HG03175 (cell line): Measurements from ENCODE around the gene RFESD.

Experiments used
- ATAC-seq: cut with Tn5 transposase; IDR thresholded peaks from one replicate; pipeline ENCODE4 v1.9.1; 2021; ENCODE audit warnings: mild to moderate bottlenecking, moderate library complexity; ENCODE audit not compliant: unreplicated experiment

The RFESD gene

GRCh38 chr5:95646569-95647431 lies at the start of gene RFESD:
RFESD (plus strand) TSS chr5:95646777; CDS start chr5:95652272, 5,495 bp downstream.
- peak; percentile 98 for ATAC-seq

GRCh38 chr5:95599252-95599651 lies 47.3 kb upstream of the RFESD start:
- ATAC-seq = no peak

DNA sequence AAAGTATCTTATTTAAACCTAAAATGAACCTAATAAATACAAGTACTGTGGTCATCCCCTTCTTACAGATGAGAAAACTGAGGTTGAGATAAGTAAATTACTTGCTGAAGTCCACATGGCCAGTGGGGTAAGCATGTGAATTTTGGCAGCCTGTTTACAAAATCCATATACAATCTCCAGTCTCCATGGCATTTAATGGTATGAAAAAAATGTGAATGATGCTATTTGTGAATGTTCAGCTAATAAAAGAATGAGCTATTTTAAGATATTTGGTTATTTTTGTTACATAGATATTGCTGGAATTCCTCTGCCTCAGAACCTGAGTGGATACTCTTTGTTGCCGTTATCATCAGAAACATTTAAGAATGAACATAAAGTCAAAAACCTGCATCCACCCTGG lies 46.0 kb upstream of the RFESD start:
- no peak for ATAC-seq

DNA sequence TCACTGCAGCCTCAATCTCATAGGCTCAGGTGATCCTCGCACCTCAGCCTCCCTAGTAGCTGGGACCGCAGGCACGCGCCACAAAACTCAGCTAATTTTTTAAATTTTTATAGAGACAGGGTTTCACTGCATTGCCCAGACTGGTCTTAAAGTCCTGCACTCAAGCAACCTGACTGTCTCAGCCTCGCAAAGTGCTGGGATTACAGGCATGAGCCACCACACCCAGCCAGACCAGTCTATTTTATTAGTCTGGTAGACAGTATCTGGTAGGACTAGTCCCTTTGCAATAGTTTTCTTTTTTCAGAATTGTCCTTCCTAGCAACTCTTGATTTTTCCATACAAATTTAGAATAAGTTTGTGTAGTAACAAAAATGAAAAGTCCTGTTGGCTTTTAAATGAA lies 40.8 kb upstream of the RFESD start:
- no peak for ATAC-seq

DNA sequence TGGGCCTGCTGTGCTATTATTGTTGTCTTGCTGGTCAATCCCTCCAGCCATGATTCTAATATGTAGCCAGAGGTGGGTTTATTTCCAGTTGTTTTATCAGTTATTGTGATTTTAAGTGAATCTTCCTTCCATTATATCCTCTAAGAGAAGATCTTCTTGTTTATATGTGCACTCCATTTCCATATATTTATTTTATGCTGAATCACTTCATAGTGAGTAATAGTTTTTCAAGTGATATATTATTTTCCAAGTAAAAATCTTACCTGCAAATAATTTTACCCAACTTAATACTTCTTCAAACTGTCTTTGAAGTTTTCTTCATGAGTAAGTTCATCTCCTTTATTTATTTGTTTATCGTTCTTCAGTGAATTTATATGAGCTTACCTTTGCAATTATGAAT lies 40.2 kb upstream of the RFESD start:
- ATAC-seq = no peak

DNA sequence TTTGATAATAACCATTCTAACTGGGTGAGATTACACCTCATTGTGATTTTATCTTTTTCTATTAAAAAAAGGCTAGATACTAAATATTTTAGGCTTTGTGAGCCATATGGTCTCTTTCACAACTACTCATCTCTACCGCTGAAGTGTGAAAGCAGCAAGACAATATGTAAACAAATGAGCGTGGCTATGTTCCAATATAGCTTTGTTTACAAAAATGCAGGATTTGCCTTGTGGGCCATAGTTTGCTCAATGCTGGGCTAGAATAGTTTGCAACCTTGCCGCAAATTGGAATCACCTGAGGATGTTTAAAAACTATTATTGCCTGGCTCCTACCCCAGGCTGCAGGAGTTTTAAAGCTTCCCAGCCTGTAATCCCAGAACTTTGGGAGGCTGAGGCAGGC lies 36.9 kb upstream of the RFESD start:
- ATAC-seq = no peak

GRCh38 chr5:95610546-95610945 lies 36.0 kb upstream of the RFESD start:
- no peak for ATAC-seq

GRCh38 chr5:95611396-95611795 lies 35.2 kb upstream of the RFESD start:
- no peak for ATAC-seq

DNA sequence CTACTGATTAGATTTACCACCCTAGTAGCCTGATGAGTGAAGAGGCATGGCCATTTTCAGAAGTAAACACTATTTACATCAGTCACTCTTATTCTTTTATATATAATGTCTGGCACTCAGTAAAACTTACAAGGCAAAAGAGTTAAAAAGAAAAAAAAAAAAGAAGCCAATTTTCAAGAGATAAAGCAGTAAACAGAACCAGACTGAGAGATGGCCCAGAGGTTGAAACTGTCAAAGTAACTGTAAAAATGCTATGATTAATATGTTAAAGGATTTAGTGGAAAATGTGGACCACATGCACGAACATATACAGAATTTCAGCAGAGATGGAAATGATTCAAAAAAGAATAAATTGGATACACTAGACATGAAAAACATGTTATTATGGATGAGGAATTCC lies 33.1 kb upstream of the RFESD start:
- ATAC-seq = no peak

GRCh38 chr5:95615164-95615467 lies 31.5 kb upstream of the RFESD start:
- ATAC-seq = peak; percentile 74

- ATAC-seq = no peak
Measured at GRCh38 chr5:95617057-95617456, 29.5 kb upstream of the RFESD start.

- no peak for ATAC-seq
Measured at GRCh38 chr5:95619096-95619495, 27.5 kb upstream of the RFESD start.

- ATAC-seq = no peak
Measured at GRCh38 chr5:95619514-95620029, 27.0 kb upstream of the RFESD start.

DNA sequence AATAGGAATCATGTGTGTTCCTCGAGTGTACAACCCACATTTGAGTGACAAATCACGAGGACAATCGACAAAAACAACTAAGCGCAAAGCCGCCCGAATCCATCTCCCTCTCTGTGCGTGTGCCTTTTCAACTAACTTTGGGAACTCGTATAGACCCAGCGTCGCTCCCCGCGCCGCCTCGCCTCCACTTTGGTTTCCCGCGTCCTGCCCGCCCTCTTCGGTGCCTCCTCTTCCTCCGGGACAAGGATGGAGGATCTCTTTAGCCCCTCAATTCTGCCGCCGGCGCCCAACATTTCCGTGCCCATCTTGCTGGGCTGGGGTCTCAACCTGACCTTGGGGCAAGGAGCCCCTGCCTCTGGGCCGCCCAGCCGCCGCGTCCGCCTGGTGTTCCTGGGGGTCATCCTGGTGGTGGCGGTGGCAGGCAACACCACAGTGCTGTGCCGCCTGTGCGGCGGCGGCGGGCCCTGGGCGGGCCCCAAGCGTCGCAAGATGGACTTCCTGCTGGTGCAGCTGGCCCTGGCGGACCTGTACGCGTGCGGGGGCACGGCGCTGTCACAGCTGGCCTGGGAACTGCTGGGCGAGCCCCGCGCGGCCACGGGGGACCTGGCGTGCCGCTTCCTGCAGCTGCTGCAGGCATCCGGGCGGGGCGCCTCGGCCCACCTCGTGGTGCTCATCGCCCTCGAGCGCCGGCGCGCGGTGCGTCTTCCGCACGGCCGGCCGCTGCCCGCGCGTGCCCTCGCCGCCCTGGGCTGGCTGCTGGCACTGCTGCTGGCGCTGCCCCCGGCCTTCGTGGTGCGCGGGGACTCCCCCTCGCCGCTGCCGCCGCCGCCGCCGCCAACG lies 26.3 kb upstream of the RFESD start, which contains the start of gene GPR150:
TSS of gene GPR150 (plus strand) at position 58 of the 840 bp plus-strand sequence. CDS start at position 247, 189 bp downstream.
- peak; percentile 67 for ATAC-seq

GRCh38 chr5:95620870-95621838 lies 25.4 kb upstream of the RFESD start:
- peak; percentile 48 for ATAC-seq

DNA sequence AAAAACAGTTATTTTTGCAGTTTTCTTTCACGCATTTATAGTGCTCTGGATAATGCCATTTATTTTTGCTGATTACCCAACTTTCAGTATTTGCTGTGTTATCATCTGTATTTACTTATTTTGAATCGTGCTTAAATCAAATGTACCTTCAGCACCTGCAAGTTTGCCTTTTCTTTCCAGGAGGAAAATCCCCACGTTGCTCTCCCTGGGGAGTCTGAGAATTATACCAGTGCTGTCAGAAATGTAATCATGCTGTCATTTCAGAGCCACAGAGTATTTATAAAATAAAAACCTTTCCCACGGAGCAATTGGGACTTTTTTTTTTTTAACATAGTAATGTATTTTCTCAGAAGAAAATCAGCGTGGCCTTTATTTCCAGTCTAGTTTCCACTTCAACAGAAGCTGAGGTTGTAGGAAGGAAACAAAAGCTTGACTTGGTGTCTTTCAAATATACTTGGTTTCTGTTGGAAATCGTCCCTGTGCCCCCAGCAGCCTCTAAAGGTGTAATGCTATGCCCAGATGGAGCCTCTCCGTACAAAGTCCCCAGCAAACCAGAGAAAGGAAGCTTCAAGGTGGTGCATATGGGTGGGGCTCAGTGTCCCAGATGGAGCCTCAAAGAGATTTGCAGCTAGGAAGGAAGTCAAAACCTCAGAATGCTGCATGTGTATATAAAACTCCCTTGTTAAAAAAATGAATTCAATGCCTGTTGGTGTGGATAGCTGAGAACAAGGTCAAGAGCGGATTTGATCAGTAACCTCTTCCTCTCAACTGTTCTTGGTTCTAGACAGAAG lies 24.5 kb upstream of the RFESD start:
- no peak for ATAC-seq

DNA sequence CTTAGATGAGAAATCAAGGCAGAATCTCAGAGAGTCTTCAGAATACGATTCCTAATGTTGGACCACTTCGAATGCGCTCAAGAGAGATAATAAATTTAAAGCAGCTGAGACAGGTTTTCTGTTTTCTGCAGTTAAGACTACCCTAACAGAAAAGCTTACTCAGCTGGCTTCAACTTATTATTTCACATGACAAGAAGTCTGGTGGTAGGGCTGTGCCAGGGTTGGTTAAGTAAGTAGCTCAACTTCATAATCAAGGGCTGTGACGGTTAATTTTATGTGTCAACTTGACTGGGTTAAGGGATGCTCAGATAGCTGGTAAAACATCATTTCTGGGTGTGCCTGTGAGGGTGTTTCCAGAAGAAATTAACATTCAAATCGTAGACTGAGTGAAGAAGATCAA lies 22.9 kb upstream of the RFESD start:
- no peak for ATAC-seq

DNA sequence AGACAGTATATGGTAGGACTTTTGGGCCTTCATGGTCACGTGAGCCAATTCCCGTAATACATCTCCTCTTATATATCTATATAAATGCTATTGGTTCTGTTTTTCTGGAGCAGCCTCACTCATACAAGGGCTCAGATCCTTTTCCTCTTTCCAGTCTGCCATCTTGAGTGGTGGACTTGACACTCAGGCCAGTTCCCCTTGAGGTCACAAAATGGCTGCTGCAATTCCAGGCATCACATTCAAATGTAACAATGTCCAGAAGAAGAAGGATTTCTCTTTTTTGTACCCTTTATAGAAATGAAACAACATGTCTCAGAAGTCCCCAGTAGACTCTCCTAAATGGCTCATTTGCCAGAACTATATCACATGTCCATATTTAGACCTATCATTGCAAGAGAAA lies 22.2 kb upstream of the RFESD start:
- ATAC-seq = no peak

GRCh38 chr5:95626701-95627100 lies 19.9 kb upstream of the RFESD start:
- no peak for ATAC-seq
